Gastrocnemius medialis (tissue), 4 donors: ENCODE data around the gene PLGRKT. TPM values are rescaled to one million over a fixed set of nuclear protein-coding genes. Genes with fewer than 3 reads are reported as not detected.

Experiments
- ATAC-seq, 2 donors: fragments of 150-250 bp; one replicate each; pipeline ENCODE4 v1.9.1; 2016
- DNase-seq, 2 donors: peaks; one replicate each; pipeline ENCODE4 v3.0.0-alpha.2; 2019
- H3K27ac ChIP-seq, 4 donors: fragments of 200-600 bp; sonication (generic); 1 replicate in 1 of 4; 2 replicates in 3 of 4; pipeline ENCODE4 v1.5.1; 2016 to 2018; ENCODE audit warnings: mild to moderate bottlenecking in 2 of 4, moderate library complexity in 1 of 4
- H3K27me3 ChIP-seq, 3 donors: fragments of 200-600 bp; sonication (generic) in 2 of 3; 1 replicate in 1 of 3; 2 replicates in 2 of 3; pipeline versions ENCODE4 v1.5.1 to v1.6.0; 2016 to 2019; ENCODE audit warnings: mild to moderate bottlenecking in 1 of 3, moderate library complexity in 1 of 3
- H3K36me3 ChIP-seq, 2 donors: fragments of 200-600 bp; sonication (generic) in 1 of 2; one replicate each; pipeline ENCODE4 v1.5.1; 2017 to 2018
- H3K4me1 ChIP-seq, 2 donors: fragments of 200-600 bp; sonication (generic) in 1 of 2; one replicate each; pipeline ENCODE4 v1.5.1; 2016 to 2017; ENCODE audit warnings: mild to moderate bottlenecking in 2 of 2
- H3K4me3 ChIP-seq, 4 donors: fragments of 200-600 bp; sonication (generic) in 3 of 4; 1 replicate in 1 of 4; 2 replicates in 3 of 4; pipeline ENCODE4 v1.5.1; 2016 to 2019; ENCODE audit warnings: mild to moderate bottlenecking in 2 of 4
- H3K9me3 ChIP-seq, 3 donors: fragments of 200-600 bp; sonication (generic) in 2 of 3; 1 replicate in 1 of 3; 2 replicates in 2 of 3; pipeline ENCODE4 v1.5.1; 2016 to 2019
- CTCF ChIP-seq, 5 experiments: fragments of 450-650 bp in 3 of 5; fragments of 200-600 bp in 2 of 5; sonication (generic) in 2 of 5; IDR thresholded peaks in 4 of 5; conservative IDR thresholded peaks in 1 of 5; 1 replicate in 4 of 5; 2 replicates in 1 of 5; pipeline ENCODE4 v1.5.1; 2016 to 2019; ENCODE audit warnings: antibody characterized with exemption in 5 of 5, mild to moderate bottlenecking in 3 of 5, moderate library complexity in 3 of 5
- POLR2A ChIP-seq, 2 donors: fragments of 450-650 bp; IDR thresholded peaks; one replicate each; pipeline ENCODE4 v1.6.1; 2017; ENCODE audit warnings: antibody characterized with exemption in 2 of 2, mild to moderate bottlenecking in 2 of 2, moderate library complexity in 2 of 2
- in situ Hi-C, 4 donors: fragments of 200-750 bp; cut with MboI; loops; one replicate each; pipeline versions ENCODE4 v1.15.0 to v1.8.0; 2017; ENCODE audit warnings: low sequenced_read_pairs in 4 of 4
- intact Hi-C: fragments of 100-400 bp; cut with DNase I; formaldehyde crosslinking; loops from one replicate; pipeline ENCODE4 v1.15.1; 2023; ENCODE audit warnings: low total_unique reads
- total RNA-seq, 4 donors: library from RNA; depleted of rRNA; stranded (reverse); fragments of >200 nt; gene quantifications; one replicate each; pipeline versions ENCODE4 v1.1.0 to v1.2.3, GENCODE V29; 2016

PLGRKT gene
- total RNA-seq, result 10 to 100 TPM; 12.3 to 38.1 (median 15.1) TPM

- TF ChIP-seq CTCF (IDR thresholded peaks at IDR 0.05 in 4 of 5, conservative IDR thresholded peaks at IDR 0.05 in 1 of 5) (peak in 2 of 5 experiments; percentile 36 to 49), POLR2A (IDR thresholded peaks at IDR 0.05) (peak; percentile 78 to 86)
- peak; percentile 91 to 97 for DNase-seq
- peaks cover 14 to 17% of the 10 kb centered on the region in 2 donors for H3K4me1 ChIP-seq
- intact Hi-C loops (loop anchor here (1.0 to 10.0 kb wide), 4 partner anchors 13 to 453 kb away; partner anchors contain the start of genes CD274, JAK2 and PDCD1LG2), in situ Hi-C loops (loop anchor here (25.0 kb wide), 4 partner anchors 425 to 750 kb away; partner anchors contain the start of genes CDC37L1 (in 1 of the 4) and RCL1 (in 1 of the 4))
- peak within 1 kb of the TSS; percentile 56 to 93 (median 74) for H3K4me3 ChIP-seq
- ATAC-seq, result peak; percentile 96 to 98
- peak within 1 kb of the TSS; percentile 87 to 97 (median 93) for H3K27ac ChIP-seq
- peaks cover 0 to 10% of the 10 kb centered on the region in 2 donors for H3K36me3 ChIP-seq
- no peaks in the 10 kb centered on the region for H3K27me3 ChIP-seq
- H3K9me3 ChIP-seq, result no peaks in the 10 kb centered on the region
These were observed at the start of gene PLGRKT for GRCh38 chr9:5437254-5438216. Gene PLGRKT, minus strand, starts transcription at chr9:5437925. Its CDS starts 5,948 bp downstream, at chr9:5431977.

- TF ChIP-seq POLR2A (IDR thresholded peaks at IDR 0.05) (no peak), CTCF (IDR thresholded peaks at IDR 0.05 in 4 of 5, conservative IDR thresholded peaks at IDR 0.05 in 1 of 5) (no peak)
- Histone ChIP-seq H3K4me3 (no peak overlapping the region), H3K9me3 (no peaks in the 10 kb centered on the region), H3K27me3 (no peaks in the 10 kb centered on the region), H3K27ac (no peak overlapping the region), H3K4me1 (no peaks in the 10 kb centered on the region), H3K36me3 (no peaks in the 10 kb centered on the region)
- intact Hi-C loops (no loop called here), in situ Hi-C loops (no loop called here)
- DNase-seq (no peak), ATAC-seq (no peak)
These were observed 49.3 kb upstream of the PLGRKT start for GRCh38 chr9:5486988-5487387.

- Histone ChIP-seq H3K27ac (no peak overlapping the region), H3K4me1 (no peaks in the 10 kb centered on the region), H3K27me3 (no peaks in the 10 kb centered on the region), H3K4me3 (no peak overlapping the region), H3K9me3 (no peaks in the 10 kb centered on the region), H3K36me3 (no peaks in the 10 kb centered on the region)
- TF ChIP-seq CTCF (IDR thresholded peaks at IDR 0.05 in 4 of 5, conservative IDR thresholded peaks at IDR 0.05 in 1 of 5) (no peak), POLR2A (IDR thresholded peaks at IDR 0.05) (no peak)
- in situ Hi-C loops, result no loop called here
- no peak for DNase-seq
- ATAC-seq, result no peak
- intact Hi-C loops, result no loop called here
These were observed 47.8 kb upstream of the PLGRKT start for GRCh38 chr9:5485378-5486085.

- Histone ChIP-seq H3K4me3 (no peak overlapping the region), H3K4me1 (no peaks in the 10 kb centered on the region), H3K27ac (no peak overlapping the region), H3K9me3 (no peaks in the 10 kb centered on the region), H3K36me3 (no peaks in the 10 kb centered on the region), H3K27me3 (no peaks in the 10 kb centered on the region)
- TF ChIP-seq POLR2A (IDR thresholded peaks at IDR 0.05) (no peak), CTCF (IDR thresholded peaks at IDR 0.05 in 4 of 5, conservative IDR thresholded peaks at IDR 0.05 in 1 of 5) (no peak)
- intact Hi-C loops (no loop called here), in situ Hi-C loops (no loop called here)
- DNase-seq, result no peak
- ATAC-seq, result no peak
These were observed 45.6 kb upstream of the PLGRKT start for GRCh38 chr9:5483306-5483705.
